ENCODE data around the gene SLC27A5. TPM values are rescaled to one million over a fixed set of nuclear protein-coding genes. Genes with fewer than 3 reads are reported as not detected.

The SLC27A5 gene
- total RNA-seq, 1 experiment from 2014 or later = 17.1 TPM

- peak within 1 kb of the TSS; percentile 96 to 99 for H3K4me3 Mint-ChIP-seq
- Histone ChIP-seq H4K5ac (ENCODE audit: insufficient read length, low read depth, low read length) (peak within 1 kb of the TSS; percentile 46), H3K56ac (ENCODE audit: insufficient read length, low read depth, low read length) (no peak within 1 kb of the TSS), H3K23ac (ENCODE audit: insufficient read length, low read depth, low read length) (no peak within 1 kb of the TSS), H2BK15ac (ENCODE audit: low read depth, low read length) (0 out of 2 replicates have a peak within 1 kb of the TSS, but pooled peaks have one; percentile 76), H3K79me1 (ENCODE audit: insufficient read depth, low read depth, low read length, poor library complexity, severe bottlenecking) (no peaks in the 10 kb centered on the region), H3K9me3 (ENCODE audit: control insufficient read depth, low read depth, low read length) (no peaks in the 10 kb centered on the region), H3K18ac (ENCODE audit: insufficient read length, low read depth, low read length) (peak within 1 kb of the TSS; percentile 100), H2AK5ac (ENCODE audit: insufficient read length, low read length) (no peak within 1 kb of the TSS), H3K79me2 (ENCODE audit: insufficient read depth, low read length) (peaks cover 8% of the 10 kb centered on the region; the same call in 1 of the 2 replicates), H3K9ac (ENCODE audit: extremely low read depth, insufficient read length, low read length) (peak within 1 kb of the TSS; percentile 99), H2BK120ac (ENCODE audit: low read depth, low read length, poor library complexity, severe bottlenecking) (no peak within 1 kb of the TSS), H3K4ac (ENCODE audit: low read depth, low read length) (no peak within 1 kb of the TSS), H3K27me3 (ENCODE audit: insufficient read depth, low read length) (no peaks in the 10 kb centered on the region), H4K20me1 (ENCODE audit: control insufficient read depth, insufficient read depth, insufficient read length) (no peaks in the 10 kb centered on the region), H3T11ph (ENCODE audit: low read length) (peak within 1 kb of the TSS; percentile 81), H4K8ac (replicated peaks; ENCODE audit: insufficient read length, low read depth, low read length) (no peak within 1 kb of the TSS), H3K14ac (ENCODE audit: insufficient read depth, low read length) (peak within 1 kb of the TSS; percentile 100), H3K23me2 (ENCODE audit: insufficient read length, low read depth, low read length, poor library complexity, severe bottlenecking) (peaks cover 16% of the 10 kb centered on the region), H2BK20ac (ENCODE audit: low read depth, low read length, poor library complexity, severe bottlenecking) (no peak within 1 kb of the TSS), H2BK5ac (ENCODE audit: insufficient read length, low read length) (peak within 1 kb of the TSS; percentile 89), H2AFZ (ENCODE audit: low read length) (no peak within 1 kb of the TSS), H3K4me2 (ENCODE audit: insufficient read depth, insufficient read length, low read length) (peak within 1 kb of the TSS; percentile 67), H2BK12ac (ENCODE audit: insufficient read length, low read depth, low read length) (peak within 1 kb of the TSS; percentile 78), H4K91ac (ENCODE audit: insufficient read length, low read depth, low read length) (no peak within 1 kb of the TSS), H3K4me1 (ENCODE audit: insufficient read depth, low read length) (no peaks in the 10 kb centered on the region), H3K27ac (ENCODE audit: insufficient read length, low read depth, low read length) (peak within 1 kb of the TSS; percentile 86)
- H3K9me3 Mint-ChIP-seq = no peaks in the 10 kb centered on the region; a peak in 1 of 5 replicates
- peak; percentile 66 for DNase-seq
- peaks cover 18 to 41% (median 27%) of the 10 kb centered on the region in 3 experiments; a peak in 6 of 7 replicates for H3K36me3 Mint-ChIP-seq (ENCODE audit: insufficient read depth in 1 of 3, low read depth in 3 of 3)
- H3K4me1 Mint-ChIP-seq = peaks cover 21 to 41% of the 10 kb centered on the region in 2 experiments
- H3K27ac Mint-ChIP-seq = peak within 1 kb of the TSS; percentile 100
- H3K27me3 Mint-ChIP-seq (ENCODE audit: low read depth) = peaks cover 1% of the 10 kb centered on the region; the same call in 1 of the 2 replicates
- no CpG with 5 or more reads among the region's 62 CpGs for WGBS (ENCODE audit: extremely low coverage, insufficient read length, low lambda C conversion rate)
- no peak for TF ChIP-seq CTCF (conservative IDR thresholded peaks at IDR 0.05)
Observed at GRCh38 chr19:58558066-58558622, 46.4 kb upstream of the SLC27A5 start, which contains the start of gene UBE2M. Gene UBE2M (minus strand): TSS chr19:58558611. CDS start chr19:58558381, 230 bp downstream.
